Measurements from ENCODE around the gene ASB5.

Gene ASB5

DNA sequence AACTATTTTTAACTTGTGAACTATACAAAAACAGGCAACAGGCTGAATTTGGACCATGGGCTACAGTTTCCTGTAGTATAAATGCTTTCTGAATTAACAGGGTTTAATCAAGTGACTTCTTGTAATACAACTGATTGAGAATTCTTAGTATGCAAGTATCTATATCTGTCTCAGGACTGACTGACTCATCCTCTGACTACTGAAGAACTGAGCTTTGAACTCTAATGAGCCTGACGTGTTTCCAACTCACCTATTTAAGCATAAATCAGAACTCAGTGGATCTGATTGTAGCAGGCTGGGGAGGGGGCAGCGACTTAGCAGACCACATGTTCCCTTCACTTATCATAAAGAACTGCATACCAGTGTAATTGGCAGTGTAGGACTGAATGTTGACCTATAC, 81.4 kb downstream of the ASB5 start:
- no peaks in the 10 kb centered on the region for H3K9me2 ChIP-seq (ENCODE audit: low read depth, low read length)
- H4K20me1 ChIP-seq (ENCODE audit: insufficient read depth, low read length): no peaks in the 10 kb centered on the region
- no peak overlapping the region for H3K4me2 ChIP-seq (ENCODE audit: low read length)
- TF ChIP-seq CTCF (IDR thresholded peaks at IDR 0.05; ENCODE audit: low read length): no peak
- no peak for TF ChIP-seq EZH2 (IDR thresholded peaks at IDR 0.05; ENCODE audit: borderline replicate concordance, low read length)
- no peaks in the 10 kb centered on the region for H3K4me1 ChIP-seq (ENCODE audit: insufficient read depth, low read length, severe bottlenecking)
- H3K27ac ChIP-seq (ENCODE audit: low read depth, low read length, poor library complexity, severe bottlenecking): no peak overlapping the region
- H3K4me3 ChIP-seq (ENCODE audit: low read depth, low read length, poor library complexity, severe bottlenecking): no peak overlapping the region
- H3F3A ChIP-seq (ENCODE audit: insufficient read depth, low read length): no peaks in the 10 kb centered on the region
- H3K27me3 ChIP-seq (ENCODE audit: insufficient read depth, low read length): no peaks in the 10 kb centered on the region
- no peaks in the 10 kb centered on the region for H3K9me3 ChIP-seq (ENCODE audit: low read length)
- H2AFZ ChIP-seq (ENCODE audit: low read length): no peak overlapping the region
- no peaks in the 10 kb centered on the region for H3K36me3 ChIP-seq (ENCODE audit: insufficient read depth, low read length)
- H3K79me2 ChIP-seq (ENCODE audit: insufficient read depth, low read length): no peaks in the 10 kb centered on the region
- no peak overlapping the region for H3K9ac ChIP-seq (ENCODE audit: low read length)

DNA sequence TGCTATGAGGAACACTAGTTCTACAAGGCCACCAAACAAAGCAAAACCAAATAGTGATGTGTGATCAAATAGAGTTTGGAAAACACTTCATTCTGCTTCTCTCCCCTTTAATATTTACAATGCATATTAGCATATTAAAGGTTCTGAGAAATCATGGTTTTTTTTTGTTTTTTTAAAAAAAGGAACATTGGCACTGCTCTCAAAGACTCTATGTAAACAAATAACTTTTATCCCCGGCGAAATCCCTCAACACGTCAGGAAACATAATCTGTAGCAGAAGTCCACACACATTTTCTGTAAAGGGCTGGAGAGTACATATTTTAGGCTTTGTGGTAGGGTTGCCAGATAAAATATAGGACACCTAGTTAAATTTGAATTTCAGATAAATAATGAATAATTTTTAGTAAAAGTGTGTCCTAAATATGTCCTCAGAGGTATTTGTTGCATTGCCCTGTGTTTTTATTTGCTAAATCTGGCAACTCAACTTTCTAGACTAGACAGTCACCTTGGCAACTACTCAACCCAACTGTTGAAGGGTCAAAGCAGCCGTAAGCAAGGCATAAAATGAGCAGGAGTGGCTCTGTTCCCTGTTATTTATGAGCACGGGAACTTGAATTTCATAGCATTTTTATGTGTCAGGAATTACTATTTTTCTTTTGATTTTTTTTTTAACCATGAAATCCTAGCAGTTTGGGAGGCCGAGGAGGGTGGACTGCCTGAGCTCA, 82.2 kb downstream of the ASB5 start:
- Histone ChIP-seq H3K9me2 (ENCODE audit: low read depth, low read length) (no peaks in the 10 kb centered on the region), H2AFZ (ENCODE audit: low read length) (no peak overlapping the region), H3K4me1 (ENCODE audit: insufficient read depth, low read length, severe bottlenecking) (no peaks in the 10 kb centered on the region), H3K4me2 (ENCODE audit: low read length) (no peak overlapping the region), H3K27me3 (ENCODE audit: insufficient read depth, low read length) (no peaks in the 10 kb centered on the region), H3K9ac (ENCODE audit: low read length) (no peak overlapping the region), H3K79me2 (ENCODE audit: insufficient read depth, low read length) (no peaks in the 10 kb centered on the region), H3F3A (ENCODE audit: insufficient read depth, low read length) (no peaks in the 10 kb centered on the region), H3K4me3 (ENCODE audit: low read depth, low read length, poor library complexity, severe bottlenecking) (no peak overlapping the region), H3K36me3 (ENCODE audit: insufficient read depth, low read length) (no peaks in the 10 kb centered on the region), H4K20me1 (ENCODE audit: insufficient read depth, low read length) (no peaks in the 10 kb centered on the region), H3K9me3 (ENCODE audit: low read length) (no peaks in the 10 kb centered on the region), H3K27ac (ENCODE audit: low read depth, low read length, poor library complexity, severe bottlenecking) (no peak overlapping the region)
- TF ChIP-seq CTCF (IDR thresholded peaks at IDR 0.05; ENCODE audit: low read length) (no peak), EZH2 (IDR thresholded peaks at IDR 0.05; ENCODE audit: borderline replicate concordance, low read length) (no peak)

DNA sequence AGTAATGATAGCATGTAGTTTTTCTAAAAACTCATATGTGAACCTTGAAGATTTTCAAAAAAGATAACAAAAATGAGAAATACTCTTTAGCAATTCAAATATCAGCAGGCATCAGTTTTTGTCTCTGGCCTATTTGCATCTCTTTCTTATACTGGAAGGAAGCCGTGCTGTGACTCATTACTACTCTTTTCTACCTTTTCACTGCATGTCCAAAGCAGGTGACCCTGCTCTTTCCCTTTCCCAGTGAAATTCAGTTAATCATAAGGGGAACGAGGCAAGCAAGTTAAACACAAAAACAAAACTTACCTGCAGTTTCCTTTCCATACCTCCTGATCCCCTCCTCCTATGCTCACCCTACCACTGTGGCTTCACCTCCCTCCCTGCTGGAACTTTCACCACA, 83.0 kb downstream of the ASB5 start:
- H3K9me3 ChIP-seq (ENCODE audit: low read length): no peaks in the 10 kb centered on the region
- TF ChIP-seq EZH2 (IDR thresholded peaks at IDR 0.05; ENCODE audit: borderline replicate concordance, low read length): no peak
- no peak for TF ChIP-seq CTCF (IDR thresholded peaks at IDR 0.05; ENCODE audit: low read length)
- H3K9ac ChIP-seq (ENCODE audit: low read length): no peak overlapping the region

More for the DNA sequence above, 83.0 kb downstream of the ASB5 start:
- no peaks in the 10 kb centered on the region for H3K4me1 ChIP-seq (ENCODE audit: insufficient read depth, low read length, severe bottlenecking)
- H3K27ac ChIP-seq (ENCODE audit: low read depth, low read length, poor library complexity, severe bottlenecking): no peak overlapping the region
- no peaks in the 10 kb centered on the region for H3F3A ChIP-seq (ENCODE audit: insufficient read depth, low read length)
- no peak overlapping the region for H2AFZ ChIP-seq (ENCODE audit: low read length)
- H3K36me3 ChIP-seq (ENCODE audit: insufficient read depth, low read length): no peaks in the 10 kb centered on the region
- no peak overlapping the region for H3K4me3 ChIP-seq (ENCODE audit: low read depth, low read length, poor library complexity, severe bottlenecking)
- H3K9me2 ChIP-seq (ENCODE audit: low read depth, low read length): no peaks in the 10 kb centered on the region
- no peaks in the 10 kb centered on the region for H3K79me2 ChIP-seq (ENCODE audit: insufficient read depth, low read length)
- no peaks in the 10 kb centered on the region for H3K27me3 ChIP-seq (ENCODE audit: insufficient read depth, low read length)
- no peak overlapping the region for H3K4me2 ChIP-seq (ENCODE audit: low read length)
- H4K20me1 ChIP-seq (ENCODE audit: insufficient read depth, low read length): no peaks in the 10 kb centered on the region
